NCI-H446 (cell line): ENCODE data around the gene PXT1.
"Not testable (repeated sequence)": the region's sequence is repeated elsewhere in the genome, so short reads cannot be mapped to it uniquely, and the experiment has no call there.

ENCODE experiments used
- DNase-seq, 2 experiments: peaks; one replicate each; lab custom pipeline; 2025; lab: John Stamatoyannopoulos, UW

PXT1 gene

DNA sequence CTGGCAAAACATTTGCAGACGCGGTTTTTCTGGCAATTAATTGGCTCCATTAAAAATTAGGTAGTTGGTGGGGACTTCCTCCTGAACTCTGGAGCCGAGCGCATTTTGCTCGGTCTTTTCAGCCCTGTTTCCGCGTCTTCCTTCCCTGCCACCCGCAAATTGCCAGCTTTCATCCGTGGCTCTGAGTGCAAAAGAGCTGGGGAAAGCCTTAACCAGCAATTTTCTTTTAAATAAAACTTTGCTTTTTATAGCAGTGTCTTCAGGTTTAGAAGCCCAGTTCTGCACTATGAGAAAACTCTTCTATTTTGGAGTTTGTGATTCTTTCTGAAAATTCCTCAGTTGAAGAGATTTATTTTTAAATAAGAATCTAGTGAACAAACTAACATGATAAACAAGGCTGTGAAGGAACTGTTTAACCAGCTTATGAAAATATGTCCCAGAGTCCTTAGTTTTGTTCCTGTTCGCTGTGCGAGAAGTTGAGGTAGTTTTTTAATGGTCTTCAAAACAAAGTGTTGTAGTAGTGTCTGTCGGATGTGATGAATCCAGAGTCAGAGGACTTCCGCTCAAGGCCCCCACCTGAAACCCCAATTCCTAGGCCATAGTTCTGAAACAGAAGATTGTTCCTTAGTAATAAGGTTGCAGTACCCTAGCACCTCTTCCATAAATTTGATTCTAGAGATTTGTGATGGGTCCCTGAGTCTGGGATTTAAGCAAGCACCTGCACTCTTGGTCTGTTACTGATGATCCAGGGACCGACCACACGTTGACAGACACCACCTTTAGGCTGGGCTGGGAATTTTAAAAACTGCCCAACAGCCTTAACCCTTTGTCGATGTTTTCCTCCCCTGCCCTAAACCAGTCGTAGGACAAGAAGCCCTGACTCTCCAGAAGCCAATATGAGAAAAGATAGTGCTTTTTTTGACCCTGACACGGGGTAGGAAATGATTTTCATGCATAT lies 1.1 kb upstream of the PXT1 start:
- peak in 1 of 2 experiments; percentile 40 for DNase-seq

DNA sequence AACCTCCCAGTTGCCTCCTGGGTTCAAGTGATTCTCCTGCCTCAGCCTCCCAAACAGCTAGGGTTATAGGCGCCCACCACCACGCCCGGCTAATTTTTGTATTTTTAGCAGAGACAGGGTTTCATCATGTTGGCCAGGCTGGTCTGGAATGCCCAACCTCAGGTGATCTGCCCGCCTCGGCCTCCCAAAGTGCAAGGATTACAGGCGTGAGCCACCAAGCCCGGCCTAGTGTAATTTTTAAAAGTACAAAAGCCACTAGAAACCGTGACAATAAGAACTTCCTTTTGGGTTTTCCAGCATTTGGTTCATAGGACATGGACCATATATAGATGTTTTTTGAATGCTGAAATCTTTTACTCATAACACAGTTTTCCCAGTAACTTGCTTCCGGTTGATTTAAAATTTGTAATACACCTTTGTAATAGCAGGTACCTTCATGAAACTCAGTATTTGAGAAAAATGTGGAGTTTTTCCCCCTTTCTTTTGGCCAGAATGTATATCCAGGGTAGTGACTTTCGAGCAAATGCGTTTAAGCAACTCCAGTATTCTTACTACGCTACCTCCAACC lies 467 bp downstream of the PXT1 start:
- no peak for DNase-seq

DNA sequence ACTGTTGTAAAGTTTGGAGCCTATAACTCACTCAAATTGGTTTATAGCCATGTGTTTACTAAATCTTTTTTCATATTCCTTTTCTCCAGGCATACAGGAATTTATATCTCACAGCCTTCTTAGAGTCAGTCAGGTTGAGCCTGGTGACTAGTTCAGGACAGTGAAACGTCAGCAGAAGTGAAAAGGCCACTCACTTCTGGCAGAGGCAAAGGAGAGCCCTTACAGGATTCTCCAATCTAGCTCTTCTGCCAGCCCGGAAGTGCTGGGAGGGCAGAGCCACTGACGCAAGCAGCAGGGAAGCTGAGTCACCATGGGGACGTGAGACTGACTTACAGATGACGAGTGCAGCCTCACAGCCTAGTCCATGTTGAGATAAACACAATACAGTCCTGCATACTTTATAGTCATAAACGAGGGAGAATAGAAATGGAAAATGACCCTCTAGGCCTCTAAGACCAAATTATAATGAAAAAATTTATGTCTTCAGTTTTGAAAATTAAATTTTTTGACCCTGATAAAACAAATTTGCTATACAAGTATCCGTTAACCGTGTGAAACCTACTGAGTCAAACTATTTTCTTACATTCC lies 1.3 kb downstream of the PXT1 start:
- peak; percentile 81 to 88 for DNase-seq

DNA sequence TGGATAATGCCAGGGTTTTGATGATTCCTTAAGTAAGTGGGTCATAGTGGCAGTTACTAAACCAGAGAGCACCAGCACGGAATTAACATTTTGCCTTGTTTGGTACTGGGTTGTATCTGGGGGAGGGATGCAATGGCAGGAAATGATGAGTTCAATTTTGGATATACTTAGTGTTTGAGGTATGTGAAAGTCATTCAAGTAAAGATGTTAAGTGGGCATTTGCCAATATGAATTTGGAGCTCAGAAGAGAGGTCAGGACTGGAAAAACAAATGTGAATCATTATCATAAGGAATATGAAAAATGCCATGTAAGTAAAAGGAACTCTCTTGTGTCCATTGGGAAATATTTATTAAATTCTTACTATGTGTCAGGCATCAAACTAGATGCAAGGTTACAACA lies 6.2 kb downstream of the PXT1 start:
- DNase-seq = no peak

DNA sequence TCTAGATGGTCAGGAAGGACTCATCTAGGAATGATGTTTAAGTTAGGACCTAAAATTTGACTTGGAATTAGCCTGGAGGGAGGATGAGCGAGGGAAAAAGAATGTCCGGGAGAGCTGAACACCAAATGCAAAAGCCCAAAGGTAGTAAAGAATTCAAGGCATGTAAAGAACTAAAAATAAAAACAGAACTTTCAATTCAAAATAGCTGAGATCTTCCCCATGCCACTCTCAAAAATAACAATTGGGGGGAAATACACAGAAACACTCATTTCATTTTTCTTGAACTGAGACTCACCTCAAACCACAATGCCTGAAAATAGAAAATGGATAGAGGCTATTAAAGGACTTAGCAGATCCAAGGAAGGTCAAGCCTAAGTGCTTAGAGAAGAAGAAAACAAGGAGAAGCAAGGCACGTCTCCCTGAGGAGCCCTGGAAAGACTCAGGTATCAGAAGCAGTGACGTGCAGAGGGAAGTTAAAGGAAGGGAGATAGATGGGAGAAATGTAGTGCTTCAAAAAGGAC lies 10.4 kb downstream of the PXT1 start:
- no peak for DNase-seq

DNA sequence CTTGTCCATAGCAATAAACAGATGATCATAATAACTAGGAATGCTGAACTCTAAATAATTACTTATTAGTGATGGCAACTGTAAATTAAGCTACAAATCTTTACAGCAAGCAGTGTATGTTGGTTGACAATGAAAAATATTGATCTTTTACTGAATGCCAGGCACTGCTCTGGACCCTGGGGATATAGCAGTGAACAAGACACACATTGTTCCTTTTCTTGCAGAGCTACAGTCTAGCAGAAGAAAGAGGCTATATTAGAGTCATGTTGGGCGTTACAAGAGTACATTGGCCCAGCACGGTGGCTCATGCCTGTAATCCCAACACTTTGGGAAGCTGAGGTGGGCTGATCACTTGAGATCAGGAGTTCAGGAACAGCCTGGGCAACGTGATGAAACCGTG lies 11.5 kb downstream of the PXT1 start:
- DNase-seq = no peak

DNA sequence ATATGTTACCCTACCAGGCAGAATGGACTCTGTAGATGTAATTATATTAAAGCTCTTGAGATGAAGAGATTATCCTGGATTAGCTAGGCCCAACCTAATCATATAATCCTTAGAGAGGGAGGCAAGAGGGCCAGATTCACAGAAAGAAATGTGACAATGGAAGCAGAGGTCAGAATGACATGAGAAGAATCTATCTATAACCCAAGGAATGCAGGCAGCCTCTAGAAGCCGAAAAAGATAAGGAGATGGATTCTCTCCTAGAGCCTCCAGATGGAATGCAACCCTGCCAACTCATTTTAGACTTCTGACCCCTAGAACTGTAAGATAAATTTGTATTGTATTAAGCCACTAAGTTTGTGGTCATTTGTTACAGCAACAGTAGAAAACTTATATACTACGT lies 12.3 kb downstream of the PXT1 start:
- DNase-seq = no peak

DNA sequence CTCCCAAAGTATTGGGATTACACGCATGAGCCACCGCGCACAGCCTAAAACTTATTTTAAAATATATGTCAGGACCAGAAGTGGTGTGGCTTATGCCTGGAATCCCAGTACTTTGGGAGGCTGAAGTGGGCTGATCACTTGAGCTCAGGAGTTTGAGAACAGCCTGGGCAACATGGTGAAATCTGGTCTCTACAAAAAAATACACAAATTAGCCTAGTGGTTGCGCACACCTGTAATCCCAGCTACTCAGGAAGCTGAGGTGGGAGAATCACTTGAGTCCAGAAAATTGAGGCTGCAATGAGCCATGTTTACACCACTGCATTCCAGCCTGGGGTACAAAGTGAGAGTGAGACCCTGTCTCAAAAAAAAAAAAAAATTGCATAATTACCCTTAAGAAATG lies 13.7 kb downstream of the PXT1 start:
- no peak for DNase-seq

DNA sequence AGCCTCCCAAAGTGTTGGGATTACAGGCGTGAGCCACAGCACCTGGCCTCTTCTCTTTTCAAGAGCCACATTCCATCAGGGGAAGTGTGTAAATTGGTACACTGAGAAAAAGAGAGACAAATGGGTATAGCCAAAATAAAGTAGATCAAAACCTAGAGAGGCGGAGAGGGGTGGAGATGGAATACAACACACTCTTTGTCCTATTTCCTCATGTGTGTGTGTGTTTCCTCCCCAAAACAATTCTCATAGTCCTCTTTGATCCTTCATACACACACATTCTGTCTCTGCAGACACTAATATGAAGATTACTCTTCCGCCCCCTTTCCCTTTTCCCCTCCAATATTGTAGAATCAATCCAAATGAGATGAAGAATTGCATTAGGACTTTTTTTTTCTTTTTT lies 16.0 kb downstream of the PXT1 start:
- DNase-seq = no peak

DNA sequence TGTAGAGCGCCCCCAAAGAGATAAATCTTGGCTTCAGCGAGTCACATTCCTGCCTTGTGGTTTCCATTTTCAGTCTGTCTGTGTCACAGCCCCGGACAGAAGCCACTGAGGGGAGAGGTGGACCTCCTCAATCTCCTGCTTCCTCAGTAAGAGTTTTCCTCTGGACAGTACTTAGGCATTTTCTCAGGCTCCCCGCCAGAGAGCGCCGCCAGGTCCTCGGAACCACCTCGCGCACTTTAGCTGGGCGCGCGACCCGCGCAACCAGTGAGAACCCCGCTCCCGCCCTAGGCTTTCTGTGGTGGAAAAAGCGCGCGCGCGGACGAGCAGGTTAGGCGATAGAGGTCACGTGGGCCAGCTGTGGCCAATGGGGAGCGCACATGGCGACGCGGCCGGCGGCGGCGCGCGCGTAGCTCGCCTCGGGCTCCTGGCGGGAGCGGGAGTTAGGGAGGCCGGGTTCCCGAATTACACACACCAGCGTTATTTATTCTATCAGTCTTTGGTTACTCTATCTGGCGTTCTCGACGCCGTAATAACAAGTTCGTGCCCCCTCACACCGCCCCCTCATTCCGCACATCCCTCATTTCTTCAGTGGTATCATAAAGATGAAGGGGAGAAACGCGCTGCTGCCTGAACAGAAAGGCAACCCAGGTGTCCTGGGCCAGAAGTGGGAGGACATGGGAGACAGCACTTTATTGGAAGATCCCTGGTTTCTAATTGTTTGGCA lies 19.4 kb downstream of the PXT1 start:
- peak; percentile 95 to 99 for DNase-seq

DNA sequence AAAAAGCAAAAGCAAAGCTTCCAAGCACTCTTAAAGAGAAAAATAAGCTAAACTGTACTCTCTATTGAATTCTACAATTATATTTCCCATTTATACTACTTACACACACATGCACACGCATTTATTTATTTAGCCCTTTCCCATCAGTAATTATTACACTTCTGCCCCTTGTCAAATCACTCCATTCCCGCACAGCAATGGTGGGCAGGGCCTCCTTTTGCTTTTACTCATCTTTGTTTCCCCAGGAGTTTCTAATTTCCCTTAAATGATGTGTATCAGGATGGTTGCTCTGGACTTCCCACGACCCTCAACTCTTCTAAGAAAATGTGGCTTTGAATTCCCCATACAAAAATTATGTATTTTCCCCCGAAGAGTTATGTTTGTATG lies 19.9 kb downstream of the PXT1 start:
- DNase-seq = no peak

DNA sequence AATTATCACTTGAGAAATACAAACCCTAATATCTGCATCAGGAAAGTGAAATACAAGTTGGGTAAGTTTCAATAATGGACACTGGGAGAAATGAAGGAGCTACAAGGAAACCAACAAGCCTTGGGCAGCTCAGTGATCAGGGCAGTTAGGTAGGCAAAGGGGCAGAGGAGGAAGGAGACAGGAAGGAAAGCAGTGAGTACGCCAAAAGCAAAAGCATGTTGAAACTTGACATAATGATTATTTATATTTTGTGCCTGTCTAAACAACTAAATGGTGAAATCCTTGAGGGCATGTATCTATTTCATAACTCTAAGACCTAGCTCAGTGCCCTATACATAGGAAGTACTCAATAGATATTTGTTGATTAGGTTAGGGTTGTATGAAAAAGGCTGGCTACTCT lies 23.3 kb downstream of the PXT1 start:
- DNase-seq = no peak

DNA sequence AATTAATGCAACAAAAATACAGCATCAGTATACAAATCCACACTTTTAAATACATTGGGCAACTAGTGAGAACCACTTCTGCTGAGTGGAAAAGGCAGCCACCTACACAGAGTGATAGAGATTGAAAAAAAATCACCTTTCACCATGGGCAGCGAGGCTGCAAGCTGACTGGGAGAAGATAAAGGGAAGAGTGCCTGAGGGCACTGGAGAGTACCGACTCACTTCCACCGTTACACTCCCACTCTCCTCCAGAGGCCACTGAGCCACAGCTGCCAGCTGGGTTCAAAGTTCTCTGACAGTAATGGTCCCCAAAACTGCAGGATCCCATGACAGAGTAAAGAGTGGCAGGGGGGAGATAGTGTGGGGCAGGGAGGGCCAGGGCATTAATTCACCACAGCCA lies 24.1 kb downstream of the PXT1 start:
- DNase-seq = no peak

DNA sequence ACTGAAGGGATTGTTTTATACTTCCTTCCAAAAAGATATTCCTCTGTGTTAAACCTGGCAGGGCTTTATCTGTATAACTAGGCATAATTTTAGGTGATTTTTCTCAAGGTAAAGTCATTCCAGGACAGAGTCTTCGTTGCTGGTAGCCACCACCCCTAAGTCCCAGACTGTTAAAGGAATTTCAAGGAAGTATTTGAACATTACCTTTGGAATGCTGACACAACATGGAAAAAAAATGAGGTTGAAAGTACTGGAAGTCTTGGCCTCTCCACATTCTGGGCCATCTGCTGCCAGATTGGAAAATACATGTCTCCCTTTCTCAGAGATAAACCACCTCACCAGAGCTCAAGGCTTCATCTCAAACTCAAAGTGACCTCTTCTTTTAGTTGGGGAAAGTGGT lies 28.2 kb downstream of the PXT1 start:
- no peak for DNase-seq

DNA sequence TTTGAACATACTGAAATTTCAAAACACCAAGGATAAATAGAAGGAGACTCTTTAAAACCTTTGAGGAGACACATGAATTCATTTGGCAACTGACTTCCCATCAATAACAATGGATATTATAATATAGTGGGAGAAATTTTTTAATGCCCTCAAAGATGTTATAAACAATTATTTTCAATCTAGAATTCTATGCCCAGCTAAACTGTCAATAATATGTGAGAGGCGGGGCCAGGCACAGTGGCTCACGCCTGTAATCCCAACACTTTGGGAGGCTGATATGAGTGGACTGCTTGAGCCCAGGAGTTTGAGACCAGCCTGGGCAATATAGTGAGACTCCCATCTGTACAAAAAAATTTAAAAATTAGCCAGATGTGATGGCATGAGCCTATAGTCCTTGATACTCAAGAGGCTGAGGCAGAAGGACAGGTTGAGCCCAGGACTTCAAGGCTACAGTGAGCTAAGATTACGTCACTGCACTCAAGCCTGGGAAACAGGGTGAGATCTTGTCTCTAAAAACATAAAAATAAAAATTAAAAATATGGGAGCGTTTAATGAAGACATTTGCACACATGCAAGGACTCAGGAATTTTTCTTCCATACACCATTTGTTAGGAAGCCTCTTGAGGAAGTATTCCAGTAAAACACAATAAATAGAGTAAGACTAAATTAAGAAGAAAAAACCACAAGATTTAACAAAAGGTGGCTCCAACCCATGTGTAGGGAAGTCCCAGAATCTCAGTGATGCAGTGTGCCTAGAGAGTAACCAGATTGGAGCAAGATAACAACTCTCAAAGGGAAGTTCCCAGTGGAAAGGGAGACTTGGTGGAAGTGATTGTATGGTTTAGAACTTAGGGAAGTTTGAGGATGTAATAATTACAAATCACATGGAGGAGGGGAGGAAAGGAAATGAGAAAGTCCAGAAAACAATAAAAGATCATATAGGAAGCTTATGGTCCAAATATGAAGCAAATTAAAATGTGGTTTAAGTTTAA lies 28.9 kb downstream of the PXT1 start:
- DNase-seq = no peak

DNA sequence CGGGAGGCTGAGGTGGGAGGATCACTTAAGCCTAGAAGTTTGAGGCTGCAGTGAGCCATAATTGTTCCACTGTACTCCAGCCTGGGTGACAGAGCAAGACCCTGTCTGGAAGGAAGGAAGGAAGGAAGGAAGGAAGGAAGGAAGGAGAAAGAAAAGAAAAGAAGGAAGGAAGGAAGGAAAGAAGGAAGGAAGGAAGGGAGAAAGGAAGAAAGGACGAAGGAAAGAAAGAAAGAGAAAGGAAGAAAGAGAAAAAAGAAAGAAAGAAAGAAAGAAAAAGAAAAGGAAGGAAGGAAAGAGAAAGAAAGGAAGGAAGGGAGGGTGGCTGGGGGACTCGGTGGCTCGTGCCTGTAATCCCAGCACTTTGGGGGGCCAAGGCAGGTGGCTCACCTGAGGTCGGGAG lies 32.9 kb downstream of the PXT1 start:
- not testable (repeated sequence) for DNase-seq

DNA sequence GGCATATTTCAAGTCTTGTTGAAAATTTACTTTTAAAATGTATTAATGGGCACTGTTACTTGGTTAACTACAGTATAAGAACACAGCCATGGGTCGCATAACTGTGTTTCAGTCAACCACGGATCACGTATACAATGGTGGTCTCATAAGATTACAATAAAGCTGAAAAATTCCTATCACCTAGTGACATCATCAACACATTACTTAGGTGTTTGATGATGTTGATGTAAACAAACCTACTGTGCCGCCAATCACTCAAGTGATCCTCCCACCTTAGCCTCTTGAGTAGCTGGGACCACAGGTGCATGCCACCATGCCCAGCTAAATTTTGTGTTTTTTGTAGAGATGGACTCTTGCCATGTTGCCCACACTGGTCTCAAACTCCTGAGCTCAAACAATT lies 38.5 kb downstream of the PXT1 start:
- no peak for DNase-seq

DNA sequence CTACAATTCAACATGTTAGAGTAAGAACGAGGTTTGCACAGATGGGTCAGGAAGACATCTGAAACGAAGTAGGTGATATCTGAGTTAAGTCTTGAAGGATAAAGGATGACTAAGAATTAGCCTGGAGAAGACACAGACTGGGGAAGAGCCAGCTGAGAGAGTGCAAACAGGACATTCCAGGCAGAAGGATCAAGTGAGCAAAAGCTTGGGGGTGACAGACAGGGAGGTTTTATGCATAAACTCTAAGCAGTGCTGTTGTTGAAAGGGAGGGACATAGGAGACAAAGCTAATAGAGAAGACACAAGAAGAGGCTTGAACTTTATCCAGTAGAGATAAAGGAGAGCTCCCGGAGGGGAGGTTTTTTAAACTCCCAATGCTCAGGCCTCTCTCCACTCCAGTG lies 40.2 kb downstream of the PXT1 start:
- no peak for DNase-seq

DNA sequence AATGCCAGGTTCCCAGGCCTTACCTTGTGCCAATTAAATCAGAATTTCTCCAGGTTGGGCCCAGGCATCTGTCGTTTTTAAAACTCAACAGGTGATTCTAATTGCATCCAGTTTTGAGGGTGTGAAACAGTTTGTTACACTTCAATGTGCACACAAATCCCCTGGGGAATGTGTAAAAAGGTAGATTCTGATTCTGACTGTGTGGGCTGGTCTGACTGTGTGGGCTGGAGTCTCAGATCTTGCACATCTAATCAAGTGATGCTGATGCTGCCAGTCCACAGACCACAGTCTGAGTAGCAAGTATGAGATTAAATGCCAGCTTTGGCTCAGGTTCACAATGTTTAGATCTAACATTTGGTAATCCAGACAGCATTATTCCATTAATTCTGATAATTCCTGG lies 42.7 kb downstream of the PXT1 start:
- DNase-seq = no peak

DNA sequence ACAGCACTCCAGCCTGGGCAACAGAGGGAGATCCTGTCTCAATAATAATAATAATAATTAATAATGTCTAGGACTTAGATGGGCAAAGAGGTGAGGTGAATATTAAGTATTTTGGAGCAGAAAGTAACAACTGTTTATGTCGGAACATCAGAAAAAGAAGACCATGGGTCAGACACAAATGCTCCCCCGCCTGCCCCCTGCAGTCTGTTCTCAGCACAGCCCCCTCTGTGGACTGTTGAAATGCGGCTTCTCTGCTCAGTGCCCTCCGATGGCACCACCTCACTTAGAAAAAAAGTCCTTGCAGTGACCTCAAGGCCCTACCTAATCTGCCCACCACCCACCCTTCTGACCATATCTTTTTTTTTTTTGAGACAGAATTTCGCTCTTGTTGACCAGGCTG lies 50.0 kb downstream of the PXT1 start:
- DNase-seq = no peak

DNA sequence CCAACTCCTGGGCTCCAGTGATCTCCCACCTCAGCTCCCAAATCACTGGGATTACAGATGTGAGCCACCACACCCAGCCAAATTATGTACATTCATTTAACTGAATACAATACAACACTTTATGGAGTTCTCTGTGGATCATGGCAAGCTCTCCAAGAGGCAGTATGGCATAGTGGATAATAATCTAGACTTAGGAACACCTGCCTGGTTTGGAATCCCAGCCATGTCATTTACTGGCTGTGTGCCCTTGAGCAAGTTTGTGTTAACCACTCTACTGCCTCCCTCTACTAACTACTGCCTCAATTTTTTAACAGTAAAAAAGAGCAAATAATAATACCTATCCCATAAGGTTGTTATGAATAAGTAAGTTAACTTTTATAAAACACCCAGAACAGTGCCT lies 53.3 kb downstream of the PXT1 start:
- DNase-seq = no peak
